Measurements from ENCODE around the gene HSP90AB1.

- TF ChIP-seq RARB (CRISPR knock-in tag; IDR thresholded peaks at IDR 0.05): no peak
- no peak for TF ChIP-seq REST (IDR thresholded peaks at IDR 0.05)
- no peak for TF ChIP-seq CTCF (IDR thresholded peaks at IDR 0.05)
These were observed 23.1 kb downstream of the HSP90AB1 start, which contains the start of gene TMEM151B for GRCh38 chr6:44269921-44270525.

Measured in A549 (cell line).